Endothelial cell (in vitro differentiated cells): ENCODE data around the gene KRTAP19-2. TPM values are rescaled to one million over a fixed set of nuclear protein-coding genes. Genes with fewer than 3 reads are reported as not detected.
"Not testable (repeated sequence)": the region's sequence is repeated elsewhere in the genome, so short reads cannot be mapped to it uniquely, and the experiment has no call there.

Experiments
- DNase-seq: peaks from one replicate; pipeline ENCODE4 v3.0.0; 2021; ENCODE audit warnings: low spot score
- H3K27ac Mint-ChIP-seq: one replicate; pipeline ENCODE4 v1.8.0; 2021; ENCODE audit warnings: mixed read lengths, inconsistent platforms; ENCODE audit not compliant: unreplicated experiment
- H3K27me3 Mint-ChIP-seq: one replicate; pipeline ENCODE4 v1.8.0; 2021; ENCODE audit warnings: mild to moderate bottlenecking, moderate library complexity, mixed read lengths, inconsistent platforms; ENCODE audit not compliant: unreplicated experiment
- H3K36me3 Mint-ChIP-seq: one replicate; pipeline ENCODE4 v1.8.0; 2021; ENCODE audit warnings: mild to moderate bottlenecking, low read depth, mixed read lengths, inconsistent platforms; ENCODE audit not compliant: unreplicated experiment
- H3K4me1 Mint-ChIP-seq: one replicate; pipeline ENCODE4 v1.8.0; 2021; ENCODE audit warnings: mild to moderate bottlenecking, mixed read lengths, inconsistent platforms; ENCODE audit not compliant: unreplicated experiment
- H3K4me3 Mint-ChIP-seq: one replicate; pipeline ENCODE4 v1.8.0; 2021; ENCODE audit warnings: mild to moderate bottlenecking, mixed read lengths, inconsistent platforms; ENCODE audit not compliant: unreplicated experiment
- H3K9me3 Mint-ChIP-seq: one replicate; pipeline ENCODE4 v1.8.0; 2021; ENCODE audit warnings: mixed read lengths, inconsistent platforms; ENCODE audit not compliant: unreplicated experiment
- CTCF ChIP-seq: fragments of 200-600 bp; sonication (generic); IDR thresholded peaks from one replicate; pipeline ENCODE4 v1.5.0; 2021; ENCODE audit warnings: antibody characterized with exemption; ENCODE audit not compliant: unreplicated experiment
- long read RNA-seq: library from polyadenylated mRNA; unstranded; transcript quantifications from one replicate; pipeline ENCODE4 v2.0.0, GENCODE V29; 2020; ENCODE audit not compliant: unreplicated experiment
- total RNA-seq: library from RNA; stranded (reverse); fragmentation: NEBNext Ultra II Directional; extraction: Animal tissue kit (Norgen Biotek cat#: 25700); gene quantifications from one replicate; pipeline ENCODE4 v1.2.1, GENCODE V29; 2021; ENCODE audit not compliant: unreplicated experiment

The KRTAP19-2 gene
- not detected for total RNA-seq
- long read RNA-seq, result 0 reads

GRCh38 chr21:30487336-30487735 lies at the start of gene KRTAP19-2:
Gene KRTAP19-2 (minus strand): TSS chr21:30487436. CDS start chr21:30487348, 88 bp downstream.
- Mint-ChIP-seq H3K27me3 (no peaks in the 10 kb centered on the region), H3K27ac (no peak within 1 kb of the TSS), H3K4me1 (no peaks in the 10 kb centered on the region), H3K36me3 (peaks cover 7% of the 10 kb centered on the region), H3K9me3 (no peaks in the 10 kb centered on the region), H3K4me3 (no peak within 1 kb of the TSS)
- TF ChIP-seq CTCF, result no peak
- no peak for DNase-seq

GRCh38 chr21:30518876-30519275 lies 31.6 kb upstream of the KRTAP19-2 start:
- H3K4me3 Mint-ChIP-seq, result no peak overlapping the region
- H3K27ac Mint-ChIP-seq, result no peak overlapping the region
- H3K4me1 Mint-ChIP-seq, result no peaks in the 10 kb centered on the region
- no peaks in the 10 kb centered on the region for H3K36me3 Mint-ChIP-seq
- H3K9me3 Mint-ChIP-seq, result no peaks in the 10 kb centered on the region
- no peak for TF ChIP-seq CTCF
- DNase-seq, result no peak
- H3K27me3 Mint-ChIP-seq, result no peaks in the 10 kb centered on the region

- Mint-ChIP-seq H3K27ac (no peak overlapping the region), H3K27me3 (no peaks in the 10 kb centered on the region), H3K4me3 (no peak overlapping the region), H3K4me1 (no peaks in the 10 kb centered on the region), H3K36me3 (no peaks in the 10 kb centered on the region), H3K9me3 (no peaks in the 10 kb centered on the region)
- DNase-seq, result no peak
- TF ChIP-seq CTCF, result no peak
Measured at GRCh38 chr21:30515681-30516080, 28.4 kb upstream of the KRTAP19-2 start.

GRCh38 chr21:30505621-30506205 lies 18.5 kb upstream of the KRTAP19-2 start:
- not testable (repeated sequence) for H3K4me3 Mint-ChIP-seq, H3K9me3 Mint-ChIP-seq, H3K27me3 Mint-ChIP-seq, DNase-seq, H3K4me1 Mint-ChIP-seq, H3K27ac Mint-ChIP-seq, H3K36me3 Mint-ChIP-seq
- TF ChIP-seq CTCF, result peak; percentile 71

GRCh38 chr21:30502041-30502440 lies 14.8 kb upstream of the KRTAP19-2 start, which contains the start of gene KRTAP19-5:
Gene KRTAP19-5 (minus strand): TSS chr21:30502141. CDS start chr21:30502090, 51 bp downstream.
- no peaks in the 10 kb centered on the region for H3K36me3 Mint-ChIP-seq
- H3K4me3 Mint-ChIP-seq, result no peak within 1 kb of the TSS
- no peaks in the 10 kb centered on the region for H3K4me1 Mint-ChIP-seq
- no peak for DNase-seq
- TF ChIP-seq CTCF, result no peak
- H3K9me3 Mint-ChIP-seq, result no peaks in the 10 kb centered on the region
- no peaks in the 10 kb centered on the region for H3K27me3 Mint-ChIP-seq
- H3K27ac Mint-ChIP-seq, result no peak within 1 kb of the TSS
